Hepatocyte (in vitro differentiated cells): Measurements from ENCODE around the gene GFOD1. TPM values are rescaled to one million over a fixed set of nuclear protein-coding genes. Genes with fewer than 3 reads are reported as not detected.
A peak's percentile ranks its signal among the peaks of the same experiment; 100 is the strongest.

Experiments
- DNase-seq: peaks from one replicate; pipeline ENCODE4 v3.0.0-alpha.2; 2016; ENCODE audit warnings: low spot score
- H2AFZ ChIP-seq: fragments of 200-600 bp; sonication (generic); 2 replicates; pipeline ENCODE4 v1.6.0; 2016; ENCODE audit warnings: antibody characterized with exemption, mild to moderate bottlenecking
- H3K27ac ChIP-seq: fragments of 200-600 bp; sonication (generic); 2 replicates; pipeline ENCODE4 v1.5.1; 2016; ENCODE audit warnings: mild to moderate bottlenecking
- H3K27me3 ChIP-seq: fragments of 200-600 bp; sonication (generic); 2 replicates; pipeline ENCODE4 v1.6.1; 2016
- H3K36me3 ChIP-seq: fragments of 200-600 bp; sonication (generic); replicated peaks from 2 replicates; pipeline ENCODE4 v1.5.1; 2016; ENCODE audit warnings: low read depth; ENCODE audit not compliant: insufficient read depth
- H3K4me1 ChIP-seq: fragments of 200-600 bp; sonication (generic); 2 replicates; pipeline ENCODE4 v1.5.1; 2016; ENCODE audit warnings: mild to moderate bottlenecking, moderate library complexity; ENCODE audit not compliant: insufficient read depth
- H3K4me2 ChIP-seq: fragments of 200-600 bp; sonication (generic); 2 replicates; pipeline ENCODE4 v1.6.0; 2016
- H3K4me3 ChIP-seq: fragments of 200-600 bp; sonication (generic); 2 replicates; pipeline ENCODE4 v1.5.1; 2016; ENCODE audit warnings: mild to moderate bottlenecking
- H3K79me2 ChIP-seq: fragments of 200-600 bp; sonication (generic); 2 replicates; pipeline ENCODE4 v1.6.0; 2017; ENCODE audit warnings: mild to moderate bottlenecking
- H3K9me2 ChIP-seq: fragments of 200-600 bp; sonication (generic); replicated peaks from 2 replicates; pipeline ENCODE4 v1.6.0; 2017; ENCODE audit warnings: mild to moderate bottlenecking; ENCODE audit not compliant: insufficient read depth
- H3K9me3 ChIP-seq: fragments of 200-600 bp; sonication (generic); 2 replicates; pipeline ENCODE4 v1.5.1; 2016; ENCODE audit warnings: low read depth, mild to moderate bottlenecking
- H4K20me1 ChIP-seq: fragments of 200-600 bp; sonication (generic); 2 replicates; pipeline ENCODE4 v1.6.0; 2016; ENCODE audit warnings: mild to moderate bottlenecking; ENCODE audit not compliant: insufficient read depth, poor library complexity, severe bottlenecking
- EZH2 ChIP-seq: fragments of 200-600 bp; sonication (generic); IDR thresholded peaks from 2 replicates; pipeline ENCODE4 v1.6.1; 2016; ENCODE audit warnings: antibody characterized with exemption, mild to moderate bottlenecking, borderline replicate concordance
- EZH2phosphoT487 ChIP-seq: fragments of 200-600 bp; sonication (generic); IDR thresholded peaks from one replicate; pipeline ENCODE4 v1.6.1; 2018; ENCODE audit warnings: antibody characterized with exemption, mild to moderate bottlenecking, low read depth, moderate library complexity; ENCODE audit not compliant: unreplicated experiment, severe bottlenecking
- WGBS: methylation state at CpG from one replicate; pipeline ENCODE4 v1.1.6; 2016; ENCODE audit warnings: low lambda C conversion rate; ENCODE audit errors: missing lambda C conversion rate; 5-methylcytosine and 5-hydroxymethylcytosine counted together
- polyA plus RNA-seq: library from polyadenylated mRNA; unstranded; fragments of >200 nt; fragmentation: Nextera tagmentation; extraction: Ambion mirVana; gene quantifications from 2 replicates; pipeline ENCODE4 v1.2.1, GENCODE V29; 2016
- total RNA-seq: library from RNA; depleted of rRNA; stranded (reverse); fragments of >200 nt; gene quantifications from 2 replicates; pipeline ENCODE4 v1.2.3, GENCODE V29; 2014
- TF ChIP-seq, protein P1 (sequence below): fragments of 200-600 bp; sonication (generic); IDR thresholded peaks from 2 replicates; pipeline ENCODE4 v1.5.1; 2016; ENCODE audit warnings: antibody characterized with exemption, mild to moderate bottlenecking; ENCODE audit not compliant: poor library complexity

Gene GFOD1
- total and polyA plus RNA-seq, 2 experiments from 2014 or later: 2.8 to 3.5 TPM

GRCh38 chr6:13380761-13381160, 106.6 kb downstream of the GFOD1 start:
- Histone ChIP-seq H3K27me3 (no peaks in the 10 kb centered on the region), H3K9me3 (no peaks in the 10 kb centered on the region), H3K79me2 (no peaks in the 10 kb centered on the region), H2AFZ (no peak overlapping the region), H3K27ac (no peak overlapping the region), H3K4me1 (peaks cover 2% of the 10 kb centered on the region), H3K36me3 (no peaks in the 10 kb centered on the region), H3K4me2 (no peak overlapping the region), H4K20me1 (no peaks in the 10 kb centered on the region), H3K9me2 (no peaks in the 10 kb centered on the region), H3K4me3 (no peak overlapping the region)
- WGBS: 47% methylated on average over 2 of the region's 2 CpGs
- TF ChIP-seq, protein P1, sequence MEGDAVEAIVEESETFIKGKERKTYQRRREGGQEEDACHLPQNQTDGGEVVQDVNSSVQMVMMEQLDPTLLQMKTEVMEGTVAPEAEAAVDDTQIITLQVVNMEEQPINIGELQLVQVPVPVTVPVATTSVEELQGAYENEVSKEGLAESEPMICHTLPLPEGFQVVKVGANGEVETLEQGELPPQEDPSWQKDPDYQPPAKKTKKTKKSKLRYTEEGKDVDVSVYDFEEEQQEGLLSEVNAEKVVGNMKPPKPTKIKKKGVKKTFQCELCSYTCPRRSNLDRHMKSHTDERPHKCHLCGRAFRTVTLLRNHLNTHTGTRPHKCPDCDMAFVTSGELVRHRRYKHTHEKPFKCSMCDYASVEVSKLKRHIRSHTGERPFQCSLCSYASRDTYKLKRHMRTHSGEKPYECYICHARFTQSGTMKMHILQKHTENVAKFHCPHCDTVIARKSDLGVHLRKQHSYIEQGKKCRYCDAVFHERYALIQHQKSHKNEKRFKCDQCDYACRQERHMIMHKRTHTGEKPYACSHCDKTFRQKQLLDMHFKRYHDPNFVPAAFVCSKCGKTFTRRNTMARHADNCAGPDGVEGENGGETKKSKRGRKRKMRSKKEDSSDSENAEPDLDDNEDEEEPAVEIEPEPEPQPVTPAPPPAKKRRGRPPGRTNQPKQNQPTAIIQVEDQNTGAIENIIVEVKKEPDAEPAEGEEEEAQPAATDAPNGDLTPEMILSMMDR: no peak
- no peak for TF ChIP-seq EZH2
- no peak for TF ChIP-seq EZH2phosphoT487
- no peak for DNase-seq

DNA sequence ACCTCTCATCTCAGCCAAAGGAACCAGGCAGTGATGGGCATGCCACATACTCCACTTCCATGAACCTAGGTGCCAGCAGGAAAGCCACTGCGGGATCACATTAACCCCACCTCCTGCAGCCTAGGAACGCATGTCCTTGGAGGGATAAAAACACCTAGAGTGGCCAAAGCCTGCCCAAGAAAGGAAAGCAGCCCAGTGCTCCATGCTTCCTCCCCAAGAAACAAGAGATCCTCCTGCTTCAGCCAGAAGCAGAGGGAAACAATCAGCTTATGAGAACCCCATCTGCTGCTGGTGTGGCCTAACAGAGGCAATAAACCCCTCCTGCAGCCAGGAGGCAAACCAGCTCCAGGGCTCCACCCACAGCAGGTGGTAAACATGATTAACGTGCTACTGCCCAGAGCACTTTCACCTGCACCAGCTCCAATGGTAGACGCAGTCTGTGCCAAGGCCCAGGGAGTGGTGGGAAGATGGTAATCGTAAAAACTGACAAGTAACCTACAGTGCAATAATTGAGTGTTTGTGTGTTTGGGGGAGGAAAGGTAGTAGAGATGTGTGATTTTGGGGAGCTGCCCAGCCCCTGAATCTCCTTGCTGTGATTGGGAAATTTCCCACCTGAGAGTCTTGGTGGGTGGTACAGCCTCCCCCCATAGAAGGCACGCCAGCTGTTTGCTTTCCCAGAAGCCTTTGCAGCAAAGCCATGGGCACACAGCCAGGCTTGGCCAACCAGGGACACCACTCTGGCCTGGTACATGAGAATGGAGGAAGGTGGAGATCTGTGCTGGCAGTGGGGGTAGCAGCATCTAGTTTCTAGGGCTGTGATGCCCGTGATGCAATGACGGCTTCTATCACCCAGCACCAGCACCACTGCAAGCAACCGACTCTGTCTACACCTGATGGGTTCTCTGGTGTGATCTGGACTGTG, 108.5 kb downstream of the GFOD1 start:
- TF ChIP-seq EZH2 (no peak), EZH2phosphoT487 (no peak)
- TF ChIP-seq, protein P1: no peak
- Histone ChIP-seq H3K4me3 (no peak overlapping the region), H3K4me1 (peaks cover 2% of the 10 kb centered on the region), H3K9me3 (no peaks in the 10 kb centered on the region), H4K20me1 (no peaks in the 10 kb centered on the region), H2AFZ (no peak overlapping the region), H3K79me2 (no peaks in the 10 kb centered on the region), H3K36me3 (no peaks in the 10 kb centered on the region), H3K4me2 (no peak overlapping the region), H3K27me3 (no peaks in the 10 kb centered on the region), H3K9me2 (no peaks in the 10 kb centered on the region), H3K27ac (no peak overlapping the region)
- 82% methylated on average over 9 of the region's 9 CpGs for WGBS
- DNase-seq: peak; percentile 36

- no peak overlapping the region for H3K4me3 ChIP-seq
- no peaks in the 10 kb centered on the region for H3K36me3 ChIP-seq
- H3K4me1 ChIP-seq: peaks cover 2% of the 10 kb centered on the region
- no peak overlapping the region for H2AFZ ChIP-seq
- H3K79me2 ChIP-seq: no peaks in the 10 kb centered on the region
- no peaks in the 10 kb centered on the region for H3K9me3 ChIP-seq
- H3K4me2 ChIP-seq: no peak overlapping the region
- TF ChIP-seq EZH2 (no peak), EZH2phosphoT487 (no peak)
- TF ChIP-seq, protein P1: no peak
- no peaks in the 10 kb centered on the region for H4K20me1 ChIP-seq
- no peaks in the 10 kb centered on the region for H3K27me3 ChIP-seq
- no peak overlapping the region for H3K27ac ChIP-seq
- DNase-seq: no peak
- no peaks in the 10 kb centered on the region for H3K9me2 ChIP-seq
- WGBS: 92% methylated on average over 2 of the region's 2 CpGs
Measured at GRCh38 chr6:13377054-13377758, 110.2 kb downstream of the GFOD1 start.
